ENCODE results near the gene FBXL20. TPM values are rescaled to one million over a fixed set of nuclear protein-coding genes. Genes with fewer than 3 reads are reported as not detected.

The FBXL20 gene
- total RNA-seq, 2 experiments from 2014 or later = 11.2 to 11.8 TPM

GRCh38 chr17:39243155-39243554 is 158.3 kb downstream of the FBXL20 start:
- Mint-ChIP-seq H3K27ac (no peak overlapping the region), H3K4me1 (ENCODE audit: low read depth) (peaks cover 31% of the 10 kb centered on the region), H3K9me3 (ENCODE audit: insufficient read depth) (no peaks in the 10 kb centered on the region), H3K36me3 (ENCODE audit: low read depth) (no peaks in the 10 kb centered on the region), H3K4me3 (no peak overlapping the region), H3K27me3 (ENCODE audit: low read depth) (no peaks in the 10 kb centered on the region)
- ChIA-PET CTCF (interaction anchor here (1.8 to 4.0 kb wide), 4 partner anchors 36 to 379 kb away, joined by 5 to 137 read pairs (median 32); partner anchors contain the start of gene ARL5C), POLR2A (no interaction called here)
- DNase-seq = no peak
- ATAC-seq = no peak

- CTCF ChIA-PET = interaction anchor here (1.3 to 8.4 kb wide), 5 partner anchors 8 to 33 kb away, joined by 3 to 187 read pairs (median 6); no protein-coding TSS in a partner anchor
- POLR2A ChIA-PET = interaction anchor here (0.8 kb wide), 1 partner anchor 34 kb away, joined by 4 read pairs; no protein-coding TSS in a partner anchor
Observed at GRCh38 chr17:39240631-39241030, 160.8 kb downstream of the FBXL20 start.

GRCh38 chr17:39239640-39240314 is 161.6 kb downstream of the FBXL20 start:
- Mint-ChIP-seq H3K27me3 (ENCODE audit: low read depth) (no peaks in the 10 kb centered on the region), H3K4me1 (ENCODE audit: low read depth) (peaks cover 36% of the 10 kb centered on the region), H3K4me3 (no peak overlapping the region), H3K9me3 (ENCODE audit: insufficient read depth) (no peaks in the 10 kb centered on the region), H3K27ac (peak overlapping the region; percentile 54), H3K36me3 (ENCODE audit: low read depth) (no peaks in the 10 kb centered on the region)
- CTCF ChIA-PET = interaction anchor here (0.7 to 8.4 kb wide), 11 partner anchors 9 to 256 kb away, joined by 3 to 187 read pairs (median 5); partner anchors contain the start of gene RPL19
- POLR2A ChIA-PET = interaction anchor here (2.7 kb wide), 1 partner anchor 40 kb away, joined by 13 read pairs; the partner anchor contains the start of gene RPL19
- DNase-seq = peak; percentile 77
- peak; percentile 64 for ATAC-seq

More at GRCh38 chr17:39240631-39241030, 160.8 kb downstream of the FBXL20 start:
- Mint-ChIP-seq H3K36me3 (ENCODE audit: low read depth) (no peaks in the 10 kb centered on the region), H3K4me3 (no peak overlapping the region), H3K27ac (no peak overlapping the region), H3K27me3 (ENCODE audit: low read depth) (no peaks in the 10 kb centered on the region), H3K4me1 (ENCODE audit: low read depth) (peaks cover 36% of the 10 kb centered on the region), H3K9me3 (ENCODE audit: insufficient read depth) (no peaks in the 10 kb centered on the region)
- no peak for ATAC-seq
- no peak for DNase-seq

- CTCF ChIA-PET = interaction anchor here (0.6 to 8.4 kb wide), 19 partner anchors 8 to 315 kb away, joined by 3 to 187 read pairs (median 4); partner anchors contain the start of gene RPL19
- Mint-ChIP-seq H3K4me1 (ENCODE audit: low read depth) (peaks cover 24% of the 10 kb centered on the region), H3K27me3 (ENCODE audit: low read depth) (no peaks in the 10 kb centered on the region), H3K4me3 (no peak overlapping the region), H3K9me3 (ENCODE audit: insufficient read depth) (no peaks in the 10 kb centered on the region), H3K36me3 (ENCODE audit: low read depth) (no peaks in the 10 kb centered on the region), H3K27ac (peak overlapping the region; percentile 51)
- ATAC-seq = peak; percentile 64
- POLR2A ChIA-PET = interaction anchor here (0.7 to 2.7 kb wide), 5 partner anchors 21 to 223 kb away, joined by 3 to 13 read pairs (median 3); partner anchors contain the start of gene RPL19
- peak; percentile 74 for DNase-seq
Observed at GRCh38 chr17:39238311-39238972, 163.0 kb downstream of the FBXL20 start.

GRCh38 chr17:39237586-39237985 is 163.8 kb downstream of the FBXL20 start:
- no peak overlapping the region for H3K27ac Mint-ChIP-seq
- H3K27me3 Mint-ChIP-seq (ENCODE audit: low read depth) = no peaks in the 10 kb centered on the region
- H3K9me3 Mint-ChIP-seq (ENCODE audit: insufficient read depth) = no peaks in the 10 kb centered on the region
- ChIA-PET CTCF (interaction anchor here (1.1 to 8.4 kb wide), 16 partner anchors 9 to 266 kb away, joined by 3 to 187 read pairs (median 8); partner anchors contain the start of genes CDK12 and RPL19), POLR2A (interaction anchor here (0.7 to 2.7 kb wide), 3 partner anchors 20 to 38 kb away, joined by 3 to 13 read pairs (median 3); partner anchors contain the start of gene RPL19)
- no peak overlapping the region for H3K4me3 Mint-ChIP-seq
- DNase-seq (no peak), ATAC-seq (no peak)
- H3K4me1 Mint-ChIP-seq (ENCODE audit: low read depth) = peaks cover 23% of the 10 kb centered on the region
- no peaks in the 10 kb centered on the region for H3K36me3 Mint-ChIP-seq (ENCODE audit: low read depth)

- H3K27ac Mint-ChIP-seq = peak overlapping the region; percentile 9
- no peaks in the 10 kb centered on the region for H3K9me3 Mint-ChIP-seq (ENCODE audit: insufficient read depth)
- POLR2A ChIA-PET = interaction anchor here (1.1 to 1.3 kb wide), 2 partner anchors 8 to 30 kb away, joined by 4 to 6 read pairs; no protein-coding TSS in a partner anchor
- H3K4me3 Mint-ChIP-seq = no peak overlapping the region
- H3K36me3 Mint-ChIP-seq (ENCODE audit: low read depth) = no peaks in the 10 kb centered on the region
- CTCF ChIA-PET = interaction anchor here (1.1 to 8.4 kb wide), 16 partner anchors 10 to 253 kb away, joined by 3 to 187 read pairs (median 10); partner anchors contain the start of genes CDK12, RPL19 and STAC2
- peaks cover 27% of the 10 kb centered on the region for H3K4me1 Mint-ChIP-seq (ENCODE audit: low read depth)
- H3K27me3 Mint-ChIP-seq (ENCODE audit: low read depth) = peaks cover 3% of the 10 kb centered on the region
- no peak for DNase-seq
- ATAC-seq = no peak
Observed at GRCh38 chr17:39236981-39237441, 164.4 kb downstream of the FBXL20 start.

- Mint-ChIP-seq H3K4me3 (no peak overlapping the region), H3K9me3 (ENCODE audit: insufficient read depth) (no peaks in the 10 kb centered on the region), H3K4me1 (ENCODE audit: low read depth) (peaks cover 32% of the 10 kb centered on the region), H3K27me3 (ENCODE audit: low read depth) (peaks cover 3% of the 10 kb centered on the region), H3K27ac (no peak overlapping the region), H3K36me3 (ENCODE audit: low read depth) (no peaks in the 10 kb centered on the region)
- POLR2A ChIA-PET = interaction anchor here (0.6 to 1.6 kb wide), 4 partner anchors 8 to 366 kb away, joined by 3 to 6 read pairs (median 4); no protein-coding TSS in a partner anchor
- DNase-seq (no peak), ATAC-seq (no peak)
- CTCF ChIA-PET = interaction anchor here (0.6 to 8.4 kb wide), 23 partner anchors 9 to 1981 kb away, joined by 3 to 187 read pairs (median 7); partner anchors contain the start of genes CDK12, RPL19 and STAC2
Observed at GRCh38 chr17:39236450-39236927, 164.9 kb downstream of the FBXL20 start.

- ATAC-seq = peak; percentile 70
- Mint-ChIP-seq H3K36me3 (ENCODE audit: low read depth) (no peaks in the 10 kb centered on the region), H3K4me1 (ENCODE audit: low read depth) (peaks cover 33% of the 10 kb centered on the region), H3K9me3 (ENCODE audit: insufficient read depth) (no peaks in the 10 kb centered on the region), H3K27ac (no peak overlapping the region), H3K27me3 (ENCODE audit: low read depth) (peaks cover 3% of the 10 kb centered on the region), H3K4me3 (no peak overlapping the region)
- DNase-seq = peak; percentile 76
- ChIA-PET CTCF (interaction anchor here (0.6 to 8.4 kb wide), 32 partner anchors 9 to 1980 kb away, joined by 3 to 187 read pairs (median 4); partner anchors contain the start of genes CDK12, RPL19 and STAC2), POLR2A (interaction anchor here (0.6 to 1.6 kb wide), 5 partner anchors 9 to 367 kb away, joined by 3 to 6 read pairs (median 3); partner anchors contain the start of gene RPL19)
Observed at GRCh38 chr17:39235555-39236449, 165.6 kb downstream of the FBXL20 start.

GRCh38 chr17:39231591-39232551 is 169.6 kb downstream of the FBXL20 start:
- ChIA-PET POLR2A (no interaction called here), CTCF (interaction anchor here (0.6 to 8.4 kb wide), 26 partner anchors 8 to 425 kb away, joined by 3 to 123 read pairs (median 4); partner anchors contain the start of gene RPL19)
- H3K4me1 Mint-ChIP-seq (ENCODE audit: low read depth) = peaks cover 12% of the 10 kb centered on the region
- no peaks in the 10 kb centered on the region for H3K36me3 Mint-ChIP-seq (ENCODE audit: low read depth)
- ATAC-seq = peak; percentile 79
- H3K27ac Mint-ChIP-seq = peak overlapping the region; percentile 23
- H3K9me3 Mint-ChIP-seq (ENCODE audit: insufficient read depth) = no peaks in the 10 kb centered on the region
- H3K27me3 Mint-ChIP-seq (ENCODE audit: low read depth) = peaks cover 17% of the 10 kb centered on the region
- DNase-seq = peak; percentile 67
- no peak overlapping the region for H3K4me3 Mint-ChIP-seq
